CD4-positive, alpha-beta T cell (primary cell): ENCODE measurements around the gene TST. TPM values are rescaled to one million over a fixed set of nuclear protein-coding genes. Genes with fewer than 3 reads are reported as not detected.
A peak's percentile ranks its signal among the peaks of the same experiment; 100 is the strongest.

Source experiments
- ATAC-seq: fragments of 200-7000 bp; cut with Tn5 transposase; one replicate; pipeline ENCODE4 v1.10.0; 2022; ENCODE audit warnings: mild to moderate bottlenecking; ENCODE audit not compliant: poor library complexity
- CTCF ChIA-PET: fragments of 350-600 bp; sonication (Branson Sonifier 250); formaldehyde crosslinking; loops from one replicate; lab custom pipeline; 2021; ENCODE audit warnings: antibody characterized with exemption, inconsistent platforms; lab: Charles Lee
- POLR2A ChIA-PET: fragments of 350-600 bp; sonication (Branson Sonifier 250); formaldehyde crosslinking; loops from one replicate; lab custom pipeline; 2021; ENCODE audit warnings: antibody characterized with exemption, inconsistent platforms; lab: Charles Lee
- DNase-seq, 14 experiments: peaks; one replicate each; pipeline ENCODE4 v3.0.0-alpha.2; 2013 to 2020; ENCODE audit warnings: mixed read lengths in 2 of 14
- H3K27ac ChIP-seq, 2 donors: one replicate each; pipeline versions ENCODE4 v1.5.1 to v1.7.0; 2013; ENCODE audit warnings: low read length in 2 of 2, low read depth in 1 of 2, mild to moderate bottlenecking in 1 of 2
- H3K27me3 ChIP-seq, 2 experiments: 1 replicate in 1 of 2; 2 replicates in 1 of 2; pipeline versions ENCODE4 v1.6.1 to v1.7.0; 2013; ENCODE audit warnings: low read length in 2 of 2, control low read depth in 1 of 2, mild to moderate bottlenecking in 1 of 2, moderate library complexity in 1 of 2; ENCODE audit not compliant: insufficient read depth in 2 of 2, control insufficient read depth in 1 of 2
- H3K36me3 ChIP-seq: one replicate; pipeline ENCODE4 v1.6.1; 2013; ENCODE audit warnings: low read length, control low read depth; ENCODE audit not compliant: insufficient read depth
- H3K4me1 ChIP-seq: one replicate; pipeline ENCODE4 v1.6.1; 2013; ENCODE audit warnings: low read length, control low read depth; ENCODE audit not compliant: insufficient read depth
- H3K4me3 ChIP-seq: one replicate; pipeline ENCODE4 v1.5.1; 2013; ENCODE audit warnings: mild to moderate bottlenecking, low read length, moderate library complexity
- H3K9me3 ChIP-seq, 2 experiments: 1 replicate in 1 of 2; 2 replicates in 1 of 2; pipeline versions ENCODE4 v1.6.1 to v1.7.0; 2013; ENCODE audit warnings: low read length in 2 of 2, mild to moderate bottlenecking in 2 of 2, control low read depth in 1 of 2, moderate library complexity in 1 of 2; ENCODE audit not compliant: control insufficient read depth in 1 of 2, insufficient read depth in 1 of 2
- H3K27ac Mint-ChIP-seq: one replicate; pipeline ENCODE4 v1.8.0; 2020; ENCODE audit warnings: mixed read lengths
- H3K27me3 Mint-ChIP-seq: one replicate; pipeline ENCODE4 v1.8.0; 2021; ENCODE audit warnings: mixed read lengths
- H3K36me3 Mint-ChIP-seq: one replicate; pipeline ENCODE4 v1.8.0; 2021; ENCODE audit warnings: low read depth, mixed read lengths
- H3K4me1 Mint-ChIP-seq: one replicate; pipeline ENCODE4 v1.8.0; 2021; ENCODE audit warnings: low read depth, mixed read lengths
- H3K4me3 Mint-ChIP-seq: one replicate; pipeline ENCODE4 v1.8.0; 2020; ENCODE audit warnings: mild to moderate bottlenecking, mixed read lengths
- H3K9me3 Mint-ChIP-seq: one replicate; pipeline ENCODE4 v1.8.0; 2020; ENCODE audit warnings: mixed read lengths
- intact Hi-C, 2 experiments: fragments of 100-400 bp; cut with DNase I in 1 of 2; cut with micrococcal nuclease in 1 of 2; formaldehyde crosslinking; loops; one replicate each; pipeline versions ENCODE4 v1.15.1 to v1.9.0; 2023 to 2025; cut with DNase I, micrococcal nuclease
- total RNA-seq, 174 experiments: library from RNA in 2 of 174; stranded (reverse) in 2 of 174; gene quantifications; one replicate each; pipeline ENCODE4 v1.2.3 and lab custom pipeline; 2021 to 2026
- TF ChIP-seq, protein P1 (sequence below): fragments of 200-600 bp; IDR thresholded peaks from one replicate; pipeline ENCODE4 v1.8.0; 2022; ENCODE audit warnings: antibody characterized with exemption, mild to moderate bottlenecking

Gene TST
- total RNA-seq, 2 experiments from 2014 or later: not detected

DNA sequence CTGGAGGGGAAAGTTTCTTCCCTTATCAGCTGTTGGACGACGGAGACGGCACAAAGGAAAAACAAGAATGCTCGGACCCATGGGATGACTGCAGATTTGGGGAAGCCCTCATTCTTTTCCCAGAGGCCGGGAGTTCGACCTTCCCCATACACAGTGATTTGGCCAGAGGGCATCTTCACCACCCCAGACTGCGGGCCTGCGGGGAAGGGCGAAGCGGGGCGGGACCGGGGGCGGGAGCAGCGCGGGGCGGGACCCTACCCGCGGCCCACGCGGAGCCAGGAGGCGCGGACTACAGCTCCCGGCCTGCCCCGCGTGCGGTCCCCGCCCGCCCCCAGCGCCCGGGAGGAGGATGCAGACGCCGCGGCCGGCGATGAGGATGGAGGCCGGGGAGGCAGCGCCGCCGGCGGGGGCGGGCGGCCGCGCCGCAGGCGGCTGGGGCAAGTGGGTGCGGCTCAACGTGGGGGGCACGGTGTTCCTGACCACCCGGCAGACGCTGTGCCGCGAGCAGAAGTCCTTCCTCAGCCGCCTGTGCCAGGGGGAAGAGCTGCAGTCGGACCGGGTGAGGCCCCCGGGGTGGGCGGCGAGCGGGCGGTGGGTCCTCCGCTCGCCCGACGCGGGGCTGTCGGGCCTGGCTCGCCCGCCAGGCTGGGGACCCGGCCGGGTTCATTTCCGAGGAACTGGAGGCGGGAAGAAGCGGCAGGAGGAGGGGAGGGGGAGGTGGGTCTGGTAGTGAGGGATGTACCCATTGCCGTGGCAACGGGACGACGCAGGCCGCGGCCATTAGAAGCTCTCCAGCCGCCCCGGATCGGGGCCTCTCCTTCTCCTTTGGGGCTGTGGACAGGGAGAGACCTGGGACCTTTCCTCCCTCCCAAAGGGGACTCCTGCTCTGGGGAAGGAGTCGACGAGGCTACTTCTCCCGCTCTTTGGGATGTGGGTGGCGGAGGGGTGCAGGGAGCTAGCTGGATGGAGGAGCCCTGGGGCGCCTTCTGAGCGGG lies 32.4 kb upstream of the TST start, which contains the start of gene KCTD17:
KCTD17 (plus strand) TSS at position 352 of the 995 bp plus-strand sequence; CDS start at position 371, 19 bp downstream.
- peaks cover 13% of the 10 kb centered on the region for H3K36me3 ChIP-seq

GRCh38 chr22:37050913-37051312 lies 31.7 kb upstream of the TST start:
- no peak overlapping the region for H3K27ac Mint-ChIP-seq

More for the DNA sequence above, 32.4 kb upstream of the TST start, which contains the start of gene KCTD17:
- H3K4me1 ChIP-seq: peaks cover 28% of the 10 kb centered on the region
- no peaks in the 10 kb centered on the region for H3K27me3 ChIP-seq
- intact Hi-C loops: loop anchor here in 1 of 2 experiments (1.0 kb wide), 1 partner anchor 275 kb away; the partner anchor contains the start of gene IFT27
- Mint-ChIP-seq H3K36me3 (peaks cover 17% of the 10 kb centered on the region), H3K27me3 (no peaks in the 10 kb centered on the region), H3K4me1 (peaks cover 5% of the 10 kb centered on the region), H3K27ac (peak within 1 kb of the TSS; percentile 69), H3K9me3 (no peaks in the 10 kb centered on the region), H3K4me3 (peak within 1 kb of the TSS; percentile 88)
- peak; percentile 39 to 87 (median 72) for DNase-seq
- no peak within 1 kb of the TSS for H3K27ac ChIP-seq
- ChIA-PET POLR2A (interaction anchor here (1.4 to 1.7 kb wide), 6 partner anchors 12 to 276 kb away, joined by 3 to 9 read pairs (median 6); partner anchors contain the start of gene IFT27), CTCF (interaction anchor here (1.3 kb wide), 1 partner anchor 70 kb away, joined by 5 read pairs; no protein-coding TSS in a partner anchor)
- TF ChIP-seq, protein P1, sequence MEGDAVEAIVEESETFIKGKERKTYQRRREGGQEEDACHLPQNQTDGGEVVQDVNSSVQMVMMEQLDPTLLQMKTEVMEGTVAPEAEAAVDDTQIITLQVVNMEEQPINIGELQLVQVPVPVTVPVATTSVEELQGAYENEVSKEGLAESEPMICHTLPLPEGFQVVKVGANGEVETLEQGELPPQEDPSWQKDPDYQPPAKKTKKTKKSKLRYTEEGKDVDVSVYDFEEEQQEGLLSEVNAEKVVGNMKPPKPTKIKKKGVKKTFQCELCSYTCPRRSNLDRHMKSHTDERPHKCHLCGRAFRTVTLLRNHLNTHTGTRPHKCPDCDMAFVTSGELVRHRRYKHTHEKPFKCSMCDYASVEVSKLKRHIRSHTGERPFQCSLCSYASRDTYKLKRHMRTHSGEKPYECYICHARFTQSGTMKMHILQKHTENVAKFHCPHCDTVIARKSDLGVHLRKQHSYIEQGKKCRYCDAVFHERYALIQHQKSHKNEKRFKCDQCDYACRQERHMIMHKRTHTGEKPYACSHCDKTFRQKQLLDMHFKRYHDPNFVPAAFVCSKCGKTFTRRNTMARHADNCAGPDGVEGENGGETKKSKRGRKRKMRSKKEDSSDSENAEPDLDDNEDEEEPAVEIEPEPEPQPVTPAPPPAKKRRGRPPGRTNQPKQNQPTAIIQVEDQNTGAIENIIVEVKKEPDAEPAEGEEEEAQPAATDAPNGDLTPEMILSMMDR: no peak
- no peaks in the 10 kb centered on the region for H3K9me3 ChIP-seq
- H3K4me3 ChIP-seq: peak within 1 kb of the TSS; percentile 57
- ATAC-seq: peak; percentile 99

DNA sequence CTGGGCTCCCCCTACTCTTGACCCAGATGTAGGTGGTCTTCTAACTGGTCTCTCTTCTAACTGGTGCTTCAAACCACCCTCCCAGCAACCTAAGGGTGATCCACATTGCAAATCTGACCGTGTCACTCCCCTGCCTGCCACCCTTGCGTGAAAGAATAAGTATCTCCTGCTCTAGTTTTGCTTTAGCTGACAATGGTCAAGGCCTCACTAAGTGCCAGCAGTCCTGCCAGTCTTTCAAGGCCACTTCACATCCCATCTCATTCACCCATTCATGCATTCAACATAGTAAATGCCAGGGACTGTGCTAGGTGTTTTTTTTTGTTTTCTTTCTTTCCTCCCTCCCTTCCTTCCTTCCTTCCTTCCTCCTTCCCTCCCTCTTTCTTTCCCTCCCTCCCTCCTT lies 30.0 kb upstream of the TST start:
- DNase-seq: no peak
- Mint-ChIP-seq H3K9me3 (no peaks in the 10 kb centered on the region), H3K27me3 (no peaks in the 10 kb centered on the region), H3K36me3 (no peaks in the 10 kb centered on the region), H3K27ac (no peak overlapping the region), H3K4me3 (peak overlapping the region; percentile 38), H3K4me1 (peaks cover 5% of the 10 kb centered on the region)
- no peak for ATAC-seq
- no peaks in the 10 kb centered on the region for H3K9me3 ChIP-seq
- ChIA-PET CTCF (interaction anchor here (0.6 kb wide), 1 partner anchor 423 kb away, joined by 3 read pairs; no protein-coding TSS in a partner anchor), POLR2A (no interaction called here)
- no peak overlapping the region for H3K4me3 ChIP-seq
- H3K27me3 ChIP-seq: no peaks in the 10 kb centered on the region
- H3K27ac ChIP-seq: no peak overlapping the region
- TF ChIP-seq, protein P1: no peak
- no peaks in the 10 kb centered on the region for H3K36me3 ChIP-seq
- peaks cover 28% of the 10 kb centered on the region for H3K4me1 ChIP-seq
- intact Hi-C loops: no loop called here

More at GRCh38 chr22:37050913-37051312, 31.7 kb upstream of the TST start:
- Mint-ChIP-seq H3K9me3 (no peaks in the 10 kb centered on the region), H3K36me3 (peaks cover 12% of the 10 kb centered on the region), H3K27me3 (no peaks in the 10 kb centered on the region), H3K4me3 (peak overlapping the region; percentile 70), H3K4me1 (peaks cover 5% of the 10 kb centered on the region)
- Histone ChIP-seq H3K9me3 (no peaks in the 10 kb centered on the region), H3K4me1 (peaks cover 28% of the 10 kb centered on the region), H3K36me3 (peaks cover 9% of the 10 kb centered on the region), H3K27ac (no peak overlapping the region), H3K4me3 (no peak overlapping the region), H3K27me3 (no peaks in the 10 kb centered on the region)
- TF ChIP-seq, protein P1: no peak
- intact Hi-C loops: loop anchor here in 1 of 2 experiments (1.0 kb wide), 1 partner anchor 275 kb away; the partner anchor contains the start of gene IFT27
- ChIA-PET POLR2A (interaction anchor here (1.4 to 1.7 kb wide), 5 partner anchors 13 to 275 kb away, joined by 3 to 9 read pairs (median 6); partner anchors contain the start of gene IFT27), CTCF (interaction anchor here (1.3 kb wide), 1 partner anchor 71 kb away, joined by 5 read pairs; no protein-coding TSS in a partner anchor)
- ATAC-seq: no peak
- DNase-seq: no peak
